HG03354 (cell line): ENCODE results near the gene WDR75.
"Not testable (repeated sequence)": the region's sequence is repeated elsewhere in the genome, so short reads cannot be mapped to it uniquely, and the experiment has no call there.

Experiments
- ATAC-seq: cut with Tn5 transposase; IDR thresholded peaks from one replicate; pipeline ENCODE4 v1.9.1; 2021; ENCODE audit warnings: mild to moderate bottlenecking; ENCODE audit not compliant: unreplicated experiment, poor library complexity, severe bottlenecking

Gene WDR75

GRCh38 chr2:189437926-189438325 lies 3.3 kb upstream of the WDR75 start:
- no peak for ATAC-seq

- ATAC-seq: no peak
These were observed 1.9 kb upstream of the WDR75 start for GRCh38 chr2:189439342-189439741.

- ATAC-seq: peak; percentile 33
These were observed 679 bp upstream of the WDR75 start for GRCh38 chr2:189440644-189440946.

GRCh38 chr2:189441709-189442074 lies 418 bp downstream of the WDR75 start:
- ATAC-seq: no peak

GRCh38 chr2:189442468-189442867 lies 1.2 kb downstream of the WDR75 start:
- no peak for ATAC-seq

- ATAC-seq: peak; percentile 12
These were observed 3.0 kb downstream of the WDR75 start for GRCh38 chr2:189444322-189444721.

- ATAC-seq: no peak
These were observed 5.5 kb downstream of the WDR75 start for GRCh38 chr2:189446780-189447179.

GRCh38 chr2:189454009-189454408 lies 12.7 kb downstream of the WDR75 start:
- ATAC-seq: no peak

GRCh38 chr2:189465076-189465475 lies 23.8 kb downstream of the WDR75 start:
- ATAC-seq: peak; percentile 53

GRCh38 chr2:189465478-189465877 lies 24.2 kb downstream of the WDR75 start:
- no peak for ATAC-seq

- ATAC-seq: peak; percentile 43
These were observed 24.8 kb downstream of the WDR75 start for GRCh38 chr2:189466046-189466445.

- peak; percentile 51 for ATAC-seq
These were observed 25.4 kb downstream of the WDR75 start for GRCh38 chr2:189466656-189467055.

GRCh38 chr2:189467160-189467559 lies 25.9 kb downstream of the WDR75 start:
- no peak for ATAC-seq

- ATAC-seq: no peak
These were observed 26.3 kb downstream of the WDR75 start for GRCh38 chr2:189467593-189467992.

- no peak for ATAC-seq
These were observed 33.3 kb downstream of the WDR75 start for GRCh38 chr2:189474526-189474925.

- no peak for ATAC-seq
These were observed 36.5 kb downstream of the WDR75 start for GRCh38 chr2:189477756-189478155.

GRCh38 chr2:189478289-189478688 lies 37.0 kb downstream of the WDR75 start:
- ATAC-seq: not testable (repeated sequence)

GRCh38 chr2:189481071-189481470 lies 39.8 kb downstream of the WDR75 start:
- ATAC-seq: no peak

GRCh38 chr2:189483571-189483970 lies 42.3 kb downstream of the WDR75 start:
- no peak for ATAC-seq

- no peak for ATAC-seq
These were observed 42.9 kb downstream of the WDR75 start for GRCh38 chr2:189483980-189484740.

- no peak for ATAC-seq
These were observed 43.9 kb downstream of the WDR75 start for GRCh38 chr2:189485146-189485545.

- no peak for ATAC-seq
These were observed 45.0 kb downstream of the WDR75 start for GRCh38 chr2:189486237-189486770.
